Measurements from ENCODE around the gene CBLC. TPM values are rescaled to one million over a fixed set of nuclear protein-coding genes. Genes with fewer than 3 reads are reported as not detected.

CBLC gene
- total and polyA plus RNA-seq, 2 of the 4 experiments (the other 2 are of a cell fraction) = not detected

- intact Hi-C loops (cut with micrococcal nuclease) (no loop called here), dilution Hi-C loops (cut with HindIII; ENCODE audit: low sequenced_read_pairs, unreplicated experiment) (no loop called here), in situ Hi-C loops (cut with MboI; ENCODE audit: low sequenced_read_pairs) (no loop called here)
- DNase-seq (peak; percentile 99), ATAC-seq (ENCODE audit: low read depth) (peak; percentile 55)
- Histone ChIP-seq H4K91ac (ENCODE audit: insufficient read depth, low read depth, low read length) (peak overlapping the region; percentile 40; the same call in 1 of the 2 replicates), H2AK9ac (replicated peaks; ENCODE audit: low read depth, low read length, poor library complexity) (peak overlapping the region; percentile 38), H4K5ac (ENCODE audit: low read depth, low read length) (no peak overlapping the region), H3K56ac (ENCODE audit: extremely low read depth, insufficient read depth, low read length) (0 out of 2 replicates have a peak overlapping the region, but pooled peaks have one; percentile 18), H4K8ac (ENCODE audit: low read depth in 2 of 2, low read length in 2 of 2) (peak overlapping the region; percentile 20 to 47; a peak in 3 of 4 replicates), H2AFZ (replicated peaks; ENCODE audit: low read length, poor library complexity) (peak overlapping the region; percentile 24), H3K36me3 (ENCODE audit: control insufficient read depth, insufficient read depth, low read length) (peaks cover 49% of the 10 kb centered on the region), H2AK5ac (ENCODE audit: low read depth, low read length) (peak overlapping the region; percentile 68), H3K4me2 (ENCODE audit: low read depth, low read length) (peak overlapping the region; percentile 30), H3K79me1 (ENCODE audit: low read depth in 1 of 2, low read length in 2 of 2) (peaks cover 27 to 75% of the 10 kb centered on the region in 2 experiments), H3K4ac (ENCODE audit: low read depth, low read length) (peak overlapping the region; percentile 98), H2BK15ac (ENCODE audit: low read depth, low read length) (0 out of 3 replicates have a peak overlapping the region, but pooled peaks have one; percentile 30), H3K9ac (ENCODE audit: low read depth, low read length) (peak overlapping the region; percentile 18; the same call in 1 of the 2 replicates), H2BK120ac (ENCODE audit: low read depth, low read length) (peak overlapping the region; percentile 98), H3K27ac (ENCODE audit: insufficient read depth, low read length) (peak overlapping the region; percentile 85), H3K4me3 (ENCODE audit: insufficient read depth, low read depth, low read length) (peak overlapping the region; percentile 38; the same call in 1 of the 2 replicates), H3K9me3 (ENCODE audit: control insufficient read depth, insufficient read depth, low read length) (no peaks in the 10 kb centered on the region), H3K4me1 (ENCODE audit: control insufficient read depth, insufficient read depth, low read length) (peaks cover 50% of the 10 kb centered on the region), H3K23ac (ENCODE audit: low read depth, low read length) (peak overlapping the region; percentile 54; the same call in 1 of the 2 replicates), H2BK5ac (ENCODE audit: low read depth, low read length, poor library complexity, severe bottlenecking) (peak overlapping the region; percentile 69), H4K20me1 (ENCODE audit: insufficient read depth, low read length) (peaks cover 37% of the 10 kb centered on the region), H3K9me1 (ENCODE audit: insufficient read depth, low read length) (peaks cover 16% of the 10 kb centered on the region), H2BK20ac (ENCODE audit: low read depth, low read length) (peak overlapping the region; percentile 47; the same call in 1 of the 2 replicates), H3K14ac (replicated peaks; ENCODE audit: low read depth, low read length) (peak overlapping the region; percentile 65; the same call in 1 of the 2 replicates), H3K18ac (ENCODE audit: low read depth, low read length) (peak overlapping the region; percentile 6; the same call in 1 of the 2 replicates), H3K27me3 (ENCODE audit: control insufficient read depth, insufficient read depth, low read length) (no peaks in the 10 kb centered on the region)
- CTCF ChIA-PET = interaction anchor here (0.6 to 1.1 kb wide), 3 partner anchors 9 to 26 kb away, joined by 3 to 6 read pairs (median 4); no protein-coding TSS in a partner anchor
- POLR2A ChIA-PET (ENCODE audit: unreplicated experiment) = interaction anchor here (0.6 to 0.7 kb wide), 2 partner anchors 25 to 37 kb away, joined by 3 read pairs; no protein-coding TSS in a partner anchor
- BruUV-seq (replicated peaks) = no TSS peak
- WGBS, 2 experiments (ENCODE audit: extremely low coverage in 2 of 2, insufficient read length in 1 of 2) = no CpG with 5 or more reads among the region's 18 CpGs
- TF ChIP-seq MAZ (IDR thresholded peaks at IDR 0.05; ENCODE audit: borderline replicate concordance, low read depth, low read length) (peak; percentile 99), MAFK (IDR thresholded peaks at IDR 0.05; ENCODE audit: low read depth, low read length) (no peak), CTCF (conservative IDR thresholded peaks at IDR 0.05; ENCODE audit: low read depth, low read length) (peak; percentile 25; the same call in 1 of the 2 replicates), RFX5 (IDR thresholded peaks at IDR 0.05; ENCODE audit: low read depth, low read length) (no peak), CEBPB (IDR thresholded peaks at IDR 0.05; ENCODE audit: low read depth, low read length) (no peak), FOS (IDR thresholded peaks at IDR 0.05; ENCODE audit: low read depth, low read length) (peak; percentile 47), ELK1 (IDR thresholded peaks at IDR 0.05; ENCODE audit: borderline replicate concordance, low read depth, low read length) (no peak), RAD21 (IDR thresholded peaks at IDR 0.05; ENCODE audit: low read length) (no peak; the same call in 1 of the 2 replicates), CHD1 (IDR thresholded peaks at IDR 0.05; ENCODE audit: low read depth, low read length) (peak; percentile 47; the same call in 1 of the 2 replicates), BHLHE40 (IDR thresholded peaks at IDR 0.05; ENCODE audit: low read depth, low read length) (peak; percentile 60; the same call in 1 of the 2 replicates), USF2 (IDR thresholded peaks at IDR 0.05; ENCODE audit: low read depth, low read length) (0 out of 2 replicates have a peak, but pooled peaks have one; percentile 3), MXI1 (IDR thresholded peaks at IDR 0.05; ENCODE audit: borderline replicate concordance, low read depth, low read length) (peak; percentile 48; the same call in 1 of the 2 replicates)
These were observed 24.7 kb upstream of the CBLC start for GRCh38 chr19:44752816-44753625.

Measured in IMR-90 (cell line).